Progenitor cell of endocrine pancreas (in vitro differentiated cells): ENCODE measurements around the gene PGRMC2. TPM values are rescaled to one million over a fixed set of nuclear protein-coding genes. Genes with fewer than 3 reads are reported as not detected.
A peak's percentile ranks its signal among the peaks of the same experiment; 100 is the strongest.
"Not testable (repeated sequence)": the region's sequence is repeated elsewhere in the genome, so short reads cannot be mapped to it uniquely, and the experiment has no call there.

ENCODE experiments used
- DNase-seq: peaks from one replicate; pipeline ENCODE4 v3.0.0; 2021; ENCODE audit warnings: low spot score; ENCODE audit not compliant: unreplicated experiment
- H3K27ac Mint-ChIP-seq: 2 replicates; pipeline ENCODE4 v1.8.0; 2021; ENCODE audit warnings: mild to moderate bottlenecking, moderate library complexity, mixed read lengths
- H3K27me3 Mint-ChIP-seq: 2 replicates; pipeline ENCODE4 v1.8.0; 2021; ENCODE audit warnings: mixed read lengths
- H3K36me3 Mint-ChIP-seq: 2 replicates; pipeline ENCODE4 v1.8.0; 2022; ENCODE audit warnings: mixed read lengths; ENCODE audit not compliant: insufficient read depth
- H3K4me1 Mint-ChIP-seq: 2 replicates; pipeline ENCODE4 v1.8.0; 2021; ENCODE audit warnings: low read depth, mixed read lengths
- H3K4me3 Mint-ChIP-seq: 2 replicates; pipeline ENCODE4 v1.8.0; 2021; ENCODE audit warnings: low read depth, mild to moderate bottlenecking, moderate library complexity, mixed read lengths
- H3K9me3 Mint-ChIP-seq: 2 replicates; pipeline ENCODE4 v1.8.0; 2021; ENCODE audit warnings: low read depth, mixed read lengths
- total RNA-seq: library from RNA; stranded (reverse); gene quantifications from 2 replicates; pipeline ENCODE4 v1.2.1, GENCODE V29; 2021
- TF ChIP-seq, protein P1 (sequence below): fragments of 200-600 bp; sonication (generic); IDR thresholded peaks from one replicate; pipeline ENCODE4 v1.5.0; 2021; ENCODE audit warnings: antibody characterized with exemption, mild to moderate bottlenecking; ENCODE audit not compliant: unreplicated experiment

PGRMC2 gene
- total RNA-seq, 1 donor from 2014 or later: 65.1 TPM

DNA sequence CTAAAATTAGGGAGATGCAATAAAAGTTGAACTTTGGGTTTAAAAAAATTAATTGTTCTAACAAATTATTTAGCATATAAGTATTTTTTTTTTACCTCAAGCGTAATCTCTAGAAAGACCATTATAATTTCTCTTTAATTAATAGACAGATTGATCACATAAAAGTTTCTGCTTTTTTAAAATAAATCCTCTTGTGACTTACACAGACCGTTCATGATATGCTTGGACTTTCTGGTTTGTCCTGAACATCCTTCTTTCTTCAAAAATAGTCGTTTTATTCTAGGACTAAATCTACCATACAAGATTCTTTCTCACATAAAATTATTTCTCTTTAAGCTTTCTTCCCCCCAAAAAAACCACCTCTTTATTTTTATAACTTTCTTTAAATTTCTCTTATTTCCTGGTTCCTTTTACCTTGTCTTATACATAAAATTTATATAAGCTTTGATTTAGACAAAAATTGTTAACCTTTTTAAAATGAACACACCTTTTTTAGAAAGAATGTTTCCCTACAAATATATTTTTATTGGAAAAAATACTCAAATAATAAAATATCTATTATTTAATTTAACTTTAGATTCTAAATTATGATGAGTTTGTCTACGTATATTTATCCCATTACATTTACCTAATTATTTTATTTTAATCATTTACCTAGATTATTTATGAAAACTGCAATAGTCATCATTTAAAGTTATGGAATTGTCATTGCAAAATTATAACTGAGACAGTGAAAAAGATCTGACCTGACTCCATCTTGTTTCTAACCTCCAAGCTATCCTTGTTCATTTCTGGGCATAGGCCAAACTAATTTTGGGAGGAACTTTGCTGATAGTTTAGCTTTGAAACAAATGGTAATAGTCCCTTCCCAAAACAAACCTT, 37.6 kb downstream of the PGRMC2 start:
- DNase-seq: no peak
- Mint-ChIP-seq H3K27me3 (no peaks in the 10 kb centered on the region), H3K36me3 (no peaks in the 10 kb centered on the region), H3K4me1 (no peaks in the 10 kb centered on the region), H3K27ac (no peak overlapping the region), H3K9me3 (peaks cover 29% of the 10 kb centered on the region), H3K4me3 (no peak overlapping the region)
- TF ChIP-seq, protein P1, sequence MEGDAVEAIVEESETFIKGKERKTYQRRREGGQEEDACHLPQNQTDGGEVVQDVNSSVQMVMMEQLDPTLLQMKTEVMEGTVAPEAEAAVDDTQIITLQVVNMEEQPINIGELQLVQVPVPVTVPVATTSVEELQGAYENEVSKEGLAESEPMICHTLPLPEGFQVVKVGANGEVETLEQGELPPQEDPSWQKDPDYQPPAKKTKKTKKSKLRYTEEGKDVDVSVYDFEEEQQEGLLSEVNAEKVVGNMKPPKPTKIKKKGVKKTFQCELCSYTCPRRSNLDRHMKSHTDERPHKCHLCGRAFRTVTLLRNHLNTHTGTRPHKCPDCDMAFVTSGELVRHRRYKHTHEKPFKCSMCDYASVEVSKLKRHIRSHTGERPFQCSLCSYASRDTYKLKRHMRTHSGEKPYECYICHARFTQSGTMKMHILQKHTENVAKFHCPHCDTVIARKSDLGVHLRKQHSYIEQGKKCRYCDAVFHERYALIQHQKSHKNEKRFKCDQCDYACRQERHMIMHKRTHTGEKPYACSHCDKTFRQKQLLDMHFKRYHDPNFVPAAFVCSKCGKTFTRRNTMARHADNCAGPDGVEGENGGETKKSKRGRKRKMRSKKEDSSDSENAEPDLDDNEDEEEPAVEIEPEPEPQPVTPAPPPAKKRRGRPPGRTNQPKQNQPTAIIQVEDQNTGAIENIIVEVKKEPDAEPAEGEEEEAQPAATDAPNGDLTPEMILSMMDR: no peak

DNA sequence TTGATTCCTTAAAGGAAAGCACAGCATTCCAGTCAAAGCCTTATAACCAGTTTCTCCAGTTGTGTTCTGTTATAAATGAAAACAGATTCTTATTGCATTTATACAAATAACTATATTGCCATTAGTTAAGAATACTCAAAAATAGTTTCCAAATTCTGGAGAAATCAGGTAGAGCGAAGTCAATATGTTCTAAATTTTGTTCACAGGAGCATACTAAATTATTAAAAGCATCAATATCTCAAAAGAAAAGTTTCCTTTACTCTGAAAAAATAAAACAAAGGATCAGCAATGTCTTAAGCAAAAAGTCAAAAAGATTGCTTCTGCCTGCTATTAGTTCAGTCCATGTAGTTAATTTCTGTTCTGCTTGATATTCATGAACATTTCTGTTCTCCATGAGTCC, 39.7 kb downstream of the PGRMC2 start:
- Mint-ChIP-seq H3K4me3 (no peak overlapping the region), H3K36me3 (no peaks in the 10 kb centered on the region), H3K27me3 (no peaks in the 10 kb centered on the region), H3K9me3 (peaks cover 28% of the 10 kb centered on the region), H3K4me1 (peaks cover 3% of the 10 kb centered on the region), H3K27ac (no peak overlapping the region)
- TF ChIP-seq, protein P1: no peak
- DNase-seq: no peak

DNA sequence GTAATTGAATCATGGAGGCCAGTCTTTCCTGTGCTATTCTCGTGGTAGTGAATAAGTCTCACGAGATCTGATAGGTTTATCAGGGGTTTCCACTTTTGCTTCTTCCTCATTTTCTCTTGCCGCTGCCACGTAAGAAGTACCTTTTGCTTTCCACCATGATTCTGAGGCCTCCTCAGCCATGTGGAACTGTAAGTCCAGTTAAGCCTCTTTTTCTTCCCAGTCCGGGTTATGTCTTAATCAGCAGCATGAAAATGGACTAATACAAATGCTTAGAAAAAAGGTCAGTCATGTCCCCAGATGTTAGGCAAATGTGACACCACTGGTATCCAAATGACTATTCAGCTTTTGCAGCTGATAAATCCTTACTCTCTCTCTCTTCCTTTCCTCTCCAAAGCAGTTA, 42.2 kb downstream of the PGRMC2 start:
- H3K4me1 Mint-ChIP-seq, DNase-seq, H3K27ac Mint-ChIP-seq, H3K4me3 Mint-ChIP-seq, H3K27me3 Mint-ChIP-seq, H3K36me3 Mint-ChIP-seq: not testable (repeated sequence)
- peaks cover 26% of the 10 kb centered on the region for H3K9me3 Mint-ChIP-seq

DNA sequence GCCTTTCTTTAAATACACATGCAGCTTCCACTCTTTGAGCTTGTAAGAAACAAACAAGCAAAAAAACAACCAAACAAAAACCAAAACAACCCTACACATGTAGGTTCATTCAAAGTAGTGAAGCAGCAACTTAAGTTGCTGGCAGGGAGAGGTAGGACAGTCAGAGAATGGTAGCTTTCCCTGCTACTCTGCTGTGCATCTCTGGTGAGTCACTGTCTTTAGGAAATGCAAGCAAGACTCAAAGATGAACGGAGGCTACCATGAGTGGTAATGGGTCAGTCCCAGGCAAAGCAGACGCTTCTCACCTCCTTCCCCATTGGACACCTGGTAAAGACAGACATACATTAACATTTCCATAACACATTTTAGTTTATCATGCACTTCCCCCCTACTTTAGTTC, 43.2 kb downstream of the PGRMC2 start:
- no peak for DNase-seq
- Mint-ChIP-seq H3K27ac (no peak overlapping the region), H3K4me1 (peaks cover 3% of the 10 kb centered on the region), H3K27me3 (no peaks in the 10 kb centered on the region), H3K9me3 (peaks cover 23% of the 10 kb centered on the region), H3K36me3 (peaks cover 1% of the 10 kb centered on the region), H3K4me3 (no peak overlapping the region)
- TF ChIP-seq, protein P1: no peak

DNA sequence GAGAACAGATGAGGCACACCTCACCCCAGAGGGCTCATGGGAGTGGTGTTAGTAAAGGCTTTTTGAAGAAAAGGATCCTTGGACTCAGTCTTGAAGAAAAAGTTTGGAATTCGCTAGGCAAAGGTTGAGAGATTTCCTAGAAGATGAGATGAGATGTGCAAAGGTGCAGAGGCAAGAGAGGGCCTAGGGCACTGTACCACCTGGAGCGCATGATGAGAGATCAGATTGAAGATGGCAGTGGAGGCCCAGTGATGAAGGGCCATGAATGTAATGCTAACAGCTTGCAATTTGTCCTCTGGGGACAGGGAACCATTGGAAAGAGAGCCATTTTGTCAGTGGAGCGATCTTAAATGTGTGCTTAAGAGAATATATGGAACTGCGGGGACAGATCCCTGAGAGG, 45.0 kb downstream of the PGRMC2 start:
- Mint-ChIP-seq H3K36me3 (peaks cover 1% of the 10 kb centered on the region), H3K9me3 (peaks cover 19% of the 10 kb centered on the region), H3K27me3 (no peaks in the 10 kb centered on the region), H3K4me3 (no peak overlapping the region), H3K27ac (peak overlapping the region; percentile 15), H3K4me1 (peaks cover 3% of the 10 kb centered on the region)
- DNase-seq: no peak
- TF ChIP-seq, protein P1: no peak

DNA sequence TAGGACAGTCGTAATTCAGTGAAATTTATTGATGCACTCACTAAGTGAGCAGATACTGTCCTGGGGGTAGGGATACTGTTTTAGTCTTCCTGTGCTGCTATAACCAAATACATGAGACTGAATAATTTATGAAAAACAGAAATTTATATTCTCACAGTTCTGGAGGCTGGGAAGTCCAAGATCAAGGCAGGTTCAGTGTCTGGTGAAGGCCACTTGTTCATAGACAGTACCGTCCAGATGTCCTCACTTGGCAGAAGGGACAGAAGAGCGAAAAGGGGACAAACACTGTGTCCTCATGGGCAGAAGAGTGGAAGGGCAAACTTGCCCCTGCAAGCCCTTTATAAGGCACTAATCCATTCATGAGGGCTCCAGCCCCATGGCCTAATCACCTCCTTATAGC, 45.6 kb downstream of the PGRMC2 start:
- TF ChIP-seq, protein P1: no peak
- H3K4me3 Mint-ChIP-seq: no peak overlapping the region
- no peak overlapping the region for H3K27ac Mint-ChIP-seq
- no peaks in the 10 kb centered on the region for H3K27me3 Mint-ChIP-seq
- DNase-seq: no peak
- peaks cover 19% of the 10 kb centered on the region for H3K9me3 Mint-ChIP-seq
- peaks cover 3% of the 10 kb centered on the region for H3K4me1 Mint-ChIP-seq
- peaks cover 1% of the 10 kb centered on the region for H3K36me3 Mint-ChIP-seq
